ENCODE measurements around the gene ZNF644.

Gene ZNF644

GRCh38 chr1:91020967-91021685 lies 709 bp downstream of the ZNF644 start:
- peak; percentile 88 for DNase-seq

GRCh38 chr1:91020486-91020885 lies 1.3 kb downstream of the ZNF644 start:
- no peak for DNase-seq

- no peak for DNase-seq
Measured at GRCh38 chr1:91018006-91018405, 3.8 kb downstream of the ZNF644 start.

GRCh38 chr1:91015794-91016550 lies 5.9 kb downstream of the ZNF644 start:
- DNase-seq, result no peak

- no peak for DNase-seq
Measured at GRCh38 chr1:91015358-91015780, 6.5 kb downstream of the ZNF644 start.

GRCh38 chr1:91014475-91014874 lies 7.4 kb downstream of the ZNF644 start:
- no peak for DNase-seq

- no peak for DNase-seq
Measured at GRCh38 chr1:91013302-91013701, 8.5 kb downstream of the ZNF644 start.

- no peak for DNase-seq
Measured at GRCh38 chr1:91012196-91012595, 9.6 kb downstream of the ZNF644 start.

GRCh38 chr1:91011726-91012125 lies 10.1 kb downstream of the ZNF644 start:
- no peak for DNase-seq

GRCh38 chr1:91007827-91008226 lies 14.0 kb downstream of the ZNF644 start:
- no peak for DNase-seq

GRCh38 chr1:91007092-91007491 lies 14.7 kb downstream of the ZNF644 start:
- no peak for DNase-seq

- no peak for DNase-seq
Measured at GRCh38 chr1:91006113-91006908, 15.5 kb downstream of the ZNF644 start.

- DNase-seq, result no peak
Measured at GRCh38 chr1:91005285-91005684, 16.6 kb downstream of the ZNF644 start.

- no peak for DNase-seq
Measured at GRCh38 chr1:91004145-91004544, 17.7 kb downstream of the ZNF644 start.

- DNase-seq, result no peak
Measured at GRCh38 chr1:90996742-90997413, 25.0 kb downstream of the ZNF644 start.

GRCh38 chr1:90995311-90995894 lies 26.4 kb downstream of the ZNF644 start:
- DNase-seq, result no peak

- no peak for DNase-seq
Measured at GRCh38 chr1:90994461-90994860, 27.4 kb downstream of the ZNF644 start.

- DNase-seq, result no peak
Measured at GRCh38 chr1:90993245-90993644, 28.6 kb downstream of the ZNF644 start.

- DNase-seq, result no peak
Measured at GRCh38 chr1:90990779-90991178, 31.1 kb downstream of the ZNF644 start.

- no peak for DNase-seq
Measured at GRCh38 chr1:90989990-90990389, 31.8 kb downstream of the ZNF644 start.

- no peak for DNase-seq
Measured at GRCh38 chr1:90989302-90989701, 32.5 kb downstream of the ZNF644 start.

- DNase-seq, result no peak
Measured at GRCh38 chr1:90987841-90988240, 34.0 kb downstream of the ZNF644 start.

GRCh38 chr1:90986953-90987352 lies 34.9 kb downstream of the ZNF644 start:
- no peak for DNase-seq

All from NCI-H2171 (cell line).